GM15510 (cell line): ENCODE results near the gene PPID.

Experiments
- POLR2A ChIP-seq: IDR thresholded peaks from 3 replicates; pipeline ENCODE4 v1.6.1; 2011; ENCODE audit warnings: borderline replicate concordance; ENCODE audit not compliant: insufficient read length; ENCODE audit errors: extremely low read depth

Gene PPID

GRCh38 chr4:158722917-158723793, at the start of gene PPID:
PPID (minus strand) TSS chr4:158723396; CDS start chr4:158723288, 108 bp downstream.
- peak; percentile 94 for TF ChIP-seq POLR2A

- TF ChIP-seq POLR2A, result no peak
These were observed 48.6 kb upstream of the PPID start for GRCh38 chr4:158771776-158772175.

GRCh38 chr4:158770671-158771070, 47.5 kb upstream of the PPID start:
- TF ChIP-seq POLR2A, result no peak

GRCh38 chr4:158769175-158769921, 46.2 kb upstream of the PPID start:
- TF ChIP-seq POLR2A, result no peak

GRCh38 chr4:158768555-158769174, 45.5 kb upstream of the PPID start, which contains the start of gene FNIP2:
FNIP2 (plus strand) TSS chr4:158769026; CDS start chr4:158769213, 187 bp downstream.
- peak; percentile 43 for TF ChIP-seq POLR2A

GRCh38 chr4:158767451-158767850, 44.3 kb upstream of the PPID start:
- no peak for TF ChIP-seq POLR2A

- no peak for TF ChIP-seq POLR2A
These were observed 43.3 kb upstream of the PPID start for GRCh38 chr4:158766434-158767044.

GRCh38 chr4:158763462-158763861, 40.3 kb upstream of the PPID start:
- TF ChIP-seq POLR2A, result no peak

GRCh38 chr4:158762553-158762952, 39.4 kb upstream of the PPID start:
- TF ChIP-seq POLR2A, result no peak

- no peak for TF ChIP-seq POLR2A
These were observed 37.7 kb upstream of the PPID start for GRCh38 chr4:158760866-158761265.

GRCh38 chr4:158758703-158759102, 35.5 kb upstream of the PPID start:
- TF ChIP-seq POLR2A, result no peak

- TF ChIP-seq POLR2A, result no peak
These were observed 34.9 kb upstream of the PPID start for GRCh38 chr4:158758142-158758541.

- no peak for TF ChIP-seq POLR2A
These were observed 33.4 kb upstream of the PPID start for GRCh38 chr4:158756588-158756987.

GRCh38 chr4:158754385-158755180, 31.4 kb upstream of the PPID start:
- TF ChIP-seq POLR2A, result no peak
